Osteoblast (primary cell): ENCODE data around the gene CLIC1. TPM values are rescaled to one million over a fixed set of nuclear protein-coding genes. Genes with fewer than 3 reads are reported as not detected.
A peak's percentile ranks its signal among the peaks of the same experiment; 100 is the strongest.

Experiments
- DNase-seq: peaks from one replicate; pipeline ENCODE4 v3.0.0; 2011; ENCODE audit warnings: low spot score, mixed read lengths; ENCODE audit not compliant: insufficient read length; ENCODE audit errors: missing footprints
- H2AFZ ChIP-seq: 2 replicates; pipeline ENCODE4 v1.6.0; 2011; ENCODE audit warnings: mild to moderate bottlenecking, low read length
- H3K27ac ChIP-seq: 2 replicates; pipeline ENCODE4 v1.5.1; 2011; ENCODE audit warnings: mild to moderate bottlenecking, low read depth, low read length, moderate library complexity
- H3K27me3 ChIP-seq: 2 replicates; pipeline ENCODE4 v1.6.0; 2012; ENCODE audit warnings: mild to moderate bottlenecking, control low read depth, inconsistent platforms, low read length, moderate library complexity; ENCODE audit not compliant: insufficient read depth
- H3K36me3 ChIP-seq: 2 replicates; pipeline ENCODE4 v1.5.1; 2011; ENCODE audit warnings: mild to moderate bottlenecking, low read length, control low read depth, moderate library complexity; ENCODE audit not compliant: insufficient read depth
- H3K4me1 ChIP-seq: 2 replicates; pipeline ENCODE4 v1.5.1; 2011; ENCODE audit warnings: mild to moderate bottlenecking, low read length, control low read depth, moderate library complexity; ENCODE audit not compliant: insufficient read depth
- H3K4me2 ChIP-seq: 2 replicates; pipeline ENCODE4 v1.6.0; 2011; ENCODE audit warnings: mild to moderate bottlenecking, low read length; ENCODE audit not compliant: insufficient read depth
- H3K4me3 ChIP-seq: fragments of 200-600 bp; sonication (generic); 3 replicates; pipeline ENCODE4 v1.5.1; 2012; ENCODE audit warnings: mild to moderate bottlenecking, low read length, inconsistent platforms; ENCODE audit not compliant: insufficient read depth
- H3K79me2 ChIP-seq: 2 replicates; pipeline ENCODE4 v1.6.0; 2012; ENCODE audit warnings: mild to moderate bottlenecking, low read length, control low read depth, inconsistent platforms; ENCODE audit not compliant: insufficient read depth
- H3K9me3 ChIP-seq: 2 replicates; pipeline ENCODE4 v1.5.1; 2011; ENCODE audit warnings: low read depth, low read length, control low read depth
- H4K20me1 ChIP-seq: 2 replicates; pipeline ENCODE4 v1.6.0; 2012; ENCODE audit warnings: mild to moderate bottlenecking, low read length, control low read depth; ENCODE audit not compliant: insufficient read depth
- total RNA-seq: library from RNA; depleted of rRNA; stranded (reverse); fragments of >200 nt; gene quantifications from 2 replicates; pipeline ENCODE4 v1.2.3, GENCODE V29; 2012
- TF ChIP-seq, protein P1 (sequence below): IDR thresholded peaks from 2 replicates; pipeline ENCODE4 v1.5.1; 2011; ENCODE audit warnings: mild to moderate bottlenecking, low read depth, low read length, moderate library complexity; ENCODE audit errors: extremely low read depth

Gene CLIC1
- total RNA-seq, 1 donor = 502 TPM

- Histone ChIP-seq H3K4me1 (peaks cover 1% of the 10 kb centered on the region), H3K4me3 (no peak within 1 kb of the TSS), H3K4me2 (no peak within 1 kb of the TSS), H2AFZ (no peak within 1 kb of the TSS), H3K27me3 (no peaks in the 10 kb centered on the region), H3K36me3 (peaks cover 18% of the 10 kb centered on the region), H3K27ac (no peak within 1 kb of the TSS), H3K9me3 (no peaks in the 10 kb centered on the region), H4K20me1 (peaks cover 2% of the 10 kb centered on the region), H3K79me2 (no peaks in the 10 kb centered on the region)
- DNase-seq = peak; percentile 26
- TF ChIP-seq, protein P1, sequence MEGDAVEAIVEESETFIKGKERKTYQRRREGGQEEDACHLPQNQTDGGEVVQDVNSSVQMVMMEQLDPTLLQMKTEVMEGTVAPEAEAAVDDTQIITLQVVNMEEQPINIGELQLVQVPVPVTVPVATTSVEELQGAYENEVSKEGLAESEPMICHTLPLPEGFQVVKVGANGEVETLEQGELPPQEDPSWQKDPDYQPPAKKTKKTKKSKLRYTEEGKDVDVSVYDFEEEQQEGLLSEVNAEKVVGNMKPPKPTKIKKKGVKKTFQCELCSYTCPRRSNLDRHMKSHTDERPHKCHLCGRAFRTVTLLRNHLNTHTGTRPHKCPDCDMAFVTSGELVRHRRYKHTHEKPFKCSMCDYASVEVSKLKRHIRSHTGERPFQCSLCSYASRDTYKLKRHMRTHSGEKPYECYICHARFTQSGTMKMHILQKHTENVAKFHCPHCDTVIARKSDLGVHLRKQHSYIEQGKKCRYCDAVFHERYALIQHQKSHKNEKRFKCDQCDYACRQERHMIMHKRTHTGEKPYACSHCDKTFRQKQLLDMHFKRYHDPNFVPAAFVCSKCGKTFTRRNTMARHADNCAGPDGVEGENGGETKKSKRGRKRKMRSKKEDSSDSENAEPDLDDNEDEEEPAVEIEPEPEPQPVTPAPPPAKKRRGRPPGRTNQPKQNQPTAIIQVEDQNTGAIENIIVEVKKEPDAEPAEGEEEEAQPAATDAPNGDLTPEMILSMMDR = no peak
These were observed 12.9 kb downstream of the CLIC1 start, which contains the start of gene MPIG6B for GRCh38 chr6:31723245-31723979. TSS of gene MPIG6B (plus strand) at chr6:31723373. CDS start at chr6:31723384, 11 bp downstream.

DNA sequence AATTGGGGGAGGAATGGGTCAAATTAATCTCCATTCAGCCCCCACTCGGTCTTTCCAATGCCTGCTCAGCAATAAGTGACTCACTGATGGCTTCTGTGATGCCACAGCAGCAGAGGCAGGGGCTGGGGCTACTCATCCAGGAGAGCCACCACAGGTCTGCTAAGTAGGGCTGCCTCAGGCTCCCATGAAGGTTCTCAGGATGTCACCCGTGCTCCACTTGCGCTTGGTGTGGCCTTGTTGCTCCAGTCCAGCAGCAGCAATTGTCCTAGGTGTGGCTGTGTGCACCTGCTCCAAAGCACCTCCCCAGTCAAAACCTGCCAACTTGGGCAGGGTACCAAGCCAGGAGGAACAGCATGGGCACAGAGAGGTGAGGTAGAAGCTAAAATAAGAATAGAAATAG is 14.2 kb downstream of the CLIC1 start:
- DNase-seq = no peak
- Histone ChIP-seq H3K36me3 (peaks cover 14% of the 10 kb centered on the region), H3K9me3 (no peaks in the 10 kb centered on the region), H3K4me1 (no peaks in the 10 kb centered on the region), H3K79me2 (no peaks in the 10 kb centered on the region), H3K4me2 (no peak overlapping the region), H4K20me1 (no peaks in the 10 kb centered on the region), H3K4me3 (no peak overlapping the region), H3K27ac (no peak overlapping the region), H3K27me3 (no peaks in the 10 kb centered on the region), H2AFZ (no peak overlapping the region)
- TF ChIP-seq, protein P1 = no peak

DNA sequence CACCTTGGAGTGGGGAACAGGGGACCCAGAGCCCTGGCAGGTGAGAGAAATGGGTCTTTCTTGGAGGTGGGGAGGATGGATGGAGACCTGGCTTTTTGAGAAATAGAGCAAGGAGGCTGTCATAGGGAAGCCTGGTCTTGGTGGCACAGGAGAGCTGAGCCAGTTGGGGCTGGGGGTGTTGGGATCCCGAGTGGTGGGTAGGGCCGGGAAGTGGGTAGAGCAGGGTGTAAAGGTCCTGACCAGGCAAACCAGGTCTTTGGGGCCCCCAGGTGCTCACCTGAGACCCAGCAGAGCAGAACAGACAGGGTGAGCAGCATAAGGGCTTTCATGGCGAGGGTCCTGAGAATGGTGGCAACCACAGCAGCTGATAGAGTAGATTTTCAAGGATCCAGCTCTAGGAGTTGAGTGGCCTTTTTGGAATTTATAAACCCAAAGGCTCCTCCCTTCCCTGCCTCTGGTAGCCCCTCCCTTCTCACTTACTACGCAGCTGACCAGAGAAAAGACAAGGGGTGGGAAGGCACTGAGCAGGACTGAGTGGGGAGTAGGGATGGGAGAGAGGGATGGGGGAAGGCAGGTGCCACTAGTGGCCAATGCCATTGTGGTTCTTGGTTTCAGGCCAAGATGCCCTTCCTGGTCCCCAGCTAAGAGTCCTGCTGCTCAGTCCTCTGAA is 14.8 kb downstream of the CLIC1 start, which contains the start of gene LY6G6C:
TSS of gene LY6G6C (minus strand) at position 396 of the 670 bp plus-strand sequence. CDS start at position 329, 67 bp downstream.
- H4K20me1 ChIP-seq = no peaks in the 10 kb centered on the region
- no peak within 1 kb of the TSS for H2AFZ ChIP-seq
- no peak within 1 kb of the TSS for H3K27ac ChIP-seq
- no peaks in the 10 kb centered on the region for H3K9me3 ChIP-seq
- H3K79me2 ChIP-seq = no peaks in the 10 kb centered on the region
- H3K4me3 ChIP-seq = no peak within 1 kb of the TSS
- H3K27me3 ChIP-seq = no peaks in the 10 kb centered on the region
- peak; percentile 59 for DNase-seq
- TF ChIP-seq, protein P1 = no peak
- H3K4me2 ChIP-seq = no peak within 1 kb of the TSS
- no peaks in the 10 kb centered on the region for H3K4me1 ChIP-seq
- H3K36me3 ChIP-seq = peaks cover 7% of the 10 kb centered on the region

- Histone ChIP-seq H3K4me1 (no peaks in the 10 kb centered on the region), H3K27me3 (no peaks in the 10 kb centered on the region), H3K27ac (no peak overlapping the region), H3K4me2 (no peak overlapping the region), H3K79me2 (no peaks in the 10 kb centered on the region), H3K36me3 (no peaks in the 10 kb centered on the region), H4K20me1 (no peaks in the 10 kb centered on the region), H3K9me3 (no peaks in the 10 kb centered on the region), H2AFZ (no peak overlapping the region), H3K4me3 (no peak overlapping the region)
- TF ChIP-seq, protein P1 = no peak
- no peak for DNase-seq
These were observed 16.0 kb downstream of the CLIC1 start for GRCh38 chr6:31720196-31720770.
